HFFc6 (cell line): ENCODE measurements around the gene XXYLT1. TPM values are rescaled to one million over a fixed set of nuclear protein-coding genes. Genes with fewer than 3 reads are reported as not detected.

Experiments
- DNase-seq: peaks from one replicate; pipeline ENCODE4 v3.0.0-alpha.2; 2018
- H3K27ac Mint-ChIP-seq: 2 replicates; pipeline ENCODE4 v1.8.0; 2020; ENCODE audit warnings: mild to moderate bottlenecking, mixed read lengths
- H3K27me3 Mint-ChIP-seq: 2 replicates; pipeline ENCODE4 v1.8.0; 2021; ENCODE audit warnings: mild to moderate bottlenecking, moderate library complexity, mixed read lengths; ENCODE audit not compliant: insufficient read depth
- H3K36me3 Mint-ChIP-seq: 2 replicates; pipeline ENCODE4 v1.8.0; 2021; ENCODE audit warnings: low read depth, mixed read lengths
- H3K4me1 Mint-ChIP-seq: 2 replicates; pipeline ENCODE4 v1.8.0; 2020; ENCODE audit warnings: low read depth, mixed read lengths
- H3K4me3 Mint-ChIP-seq: 2 replicates; pipeline ENCODE4 v1.8.0; 2020; ENCODE audit warnings: mild to moderate bottlenecking, moderate library complexity, mixed read lengths
- H3K9me3 Mint-ChIP-seq: 2 replicates; pipeline ENCODE4 v1.8.0; 2020; ENCODE audit warnings: mild to moderate bottlenecking, mixed read lengths
- total RNA-seq, 6 experiments: library from RNA; stranded (reverse); fragmentation: NEBNext Ultra II Directional; extraction: Animal tissue kit (Norgen Biotek cat#: 25700); gene quantifications; 2 replicates in 1 of 6; 3 replicates in 5 of 6; pipeline ENCODE4 v1.2.3, GENCODE V29; 2021
- TF ChIP-seq, protein P1 (sequence below): fragments of 200-600 bp; sonication (generic); IDR thresholded peaks from 2 replicates; pipeline ENCODE4 v1.5.0; 2021; ENCODE audit warnings: antibody characterized with exemption, mild to moderate bottlenecking

The XXYLT1 gene
- total RNA-seq, 6 experiments from 2014 or later, result 16.9 to 24.2 (median 18.3) TPM

- TF ChIP-seq, protein P1, sequence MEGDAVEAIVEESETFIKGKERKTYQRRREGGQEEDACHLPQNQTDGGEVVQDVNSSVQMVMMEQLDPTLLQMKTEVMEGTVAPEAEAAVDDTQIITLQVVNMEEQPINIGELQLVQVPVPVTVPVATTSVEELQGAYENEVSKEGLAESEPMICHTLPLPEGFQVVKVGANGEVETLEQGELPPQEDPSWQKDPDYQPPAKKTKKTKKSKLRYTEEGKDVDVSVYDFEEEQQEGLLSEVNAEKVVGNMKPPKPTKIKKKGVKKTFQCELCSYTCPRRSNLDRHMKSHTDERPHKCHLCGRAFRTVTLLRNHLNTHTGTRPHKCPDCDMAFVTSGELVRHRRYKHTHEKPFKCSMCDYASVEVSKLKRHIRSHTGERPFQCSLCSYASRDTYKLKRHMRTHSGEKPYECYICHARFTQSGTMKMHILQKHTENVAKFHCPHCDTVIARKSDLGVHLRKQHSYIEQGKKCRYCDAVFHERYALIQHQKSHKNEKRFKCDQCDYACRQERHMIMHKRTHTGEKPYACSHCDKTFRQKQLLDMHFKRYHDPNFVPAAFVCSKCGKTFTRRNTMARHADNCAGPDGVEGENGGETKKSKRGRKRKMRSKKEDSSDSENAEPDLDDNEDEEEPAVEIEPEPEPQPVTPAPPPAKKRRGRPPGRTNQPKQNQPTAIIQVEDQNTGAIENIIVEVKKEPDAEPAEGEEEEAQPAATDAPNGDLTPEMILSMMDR, result no peak
- DNase-seq, result no peak
- H3K4me3 Mint-ChIP-seq, result no peak overlapping the region
- no peaks in the 10 kb centered on the region for H3K36me3 Mint-ChIP-seq
- H3K27ac Mint-ChIP-seq, result no peak overlapping the region
- H3K9me3 Mint-ChIP-seq, result no peaks in the 10 kb centered on the region
- no peaks in the 10 kb centered on the region for H3K4me1 Mint-ChIP-seq
- H3K27me3 Mint-ChIP-seq, result peaks cover 16% of the 10 kb centered on the region
Observed at GRCh38 chr3:195045481-195046210, 225.3 kb downstream of the XXYLT1 start.

GRCh38 chr3:195044411-195044810 lies 226.5 kb downstream of the XXYLT1 start:
- TF ChIP-seq, protein P1, result no peak
- Mint-ChIP-seq H3K27me3 (peaks cover 15% of the 10 kb centered on the region), H3K4me1 (no peaks in the 10 kb centered on the region), H3K9me3 (no peaks in the 10 kb centered on the region), H3K27ac (no peak overlapping the region), H3K36me3 (no peaks in the 10 kb centered on the region), H3K4me3 (no peak overlapping the region)
- no peak for DNase-seq

DNA sequence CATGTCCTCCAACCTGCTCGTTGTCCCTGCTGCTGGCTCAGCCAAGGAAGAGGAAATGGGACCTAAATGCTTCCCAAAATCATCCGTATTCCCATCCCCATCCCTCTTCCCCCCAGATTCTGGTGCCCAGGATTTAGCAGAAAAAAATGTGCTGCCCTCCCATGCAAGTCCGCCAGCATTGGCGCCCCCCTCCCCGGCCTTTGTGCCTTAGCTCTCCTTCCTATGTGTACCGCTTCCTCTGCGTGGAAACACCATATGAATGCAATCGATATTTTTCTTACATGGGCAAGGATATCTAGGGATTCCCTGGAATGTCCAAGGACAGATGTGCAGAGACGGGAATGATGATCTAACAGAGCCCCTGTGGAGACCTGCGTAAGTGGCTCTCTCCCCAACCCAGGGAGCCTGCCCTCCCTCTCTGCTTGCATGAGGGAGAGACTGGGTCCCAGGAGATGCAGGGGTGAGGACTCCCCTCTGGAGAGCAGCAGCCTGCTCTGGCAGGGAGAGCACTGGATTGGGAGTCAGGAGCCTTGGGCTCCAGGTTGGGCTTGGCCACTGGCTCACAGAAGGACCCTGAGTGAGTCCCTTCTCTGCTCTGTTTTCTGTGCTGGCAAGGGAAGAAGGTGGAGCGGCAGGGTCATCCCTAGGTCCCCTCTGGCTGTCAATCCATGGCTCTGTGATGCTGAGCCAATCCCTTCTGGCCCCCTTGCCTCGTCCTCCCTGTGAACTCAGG lies 227.2 kb downstream of the XXYLT1 start:
- TF ChIP-seq, protein P1, result no peak
- H3K36me3 Mint-ChIP-seq, result no peaks in the 10 kb centered on the region
- no peak overlapping the region for H3K4me3 Mint-ChIP-seq
- peaks cover 19% of the 10 kb centered on the region for H3K27me3 Mint-ChIP-seq
- no peak for DNase-seq
- no peaks in the 10 kb centered on the region for H3K4me1 Mint-ChIP-seq
- H3K9me3 Mint-ChIP-seq, result no peaks in the 10 kb centered on the region
- H3K27ac Mint-ChIP-seq, result no peak overlapping the region

- Mint-ChIP-seq H3K27ac (no peak overlapping the region), H3K4me3 (no peak overlapping the region), H3K36me3 (no peaks in the 10 kb centered on the region), H3K4me1 (no peaks in the 10 kb centered on the region), H3K9me3 (no peaks in the 10 kb centered on the region; the same call in 1 of the 2 replicates), H3K27me3 (peaks cover 24% of the 10 kb centered on the region)
- DNase-seq, result no peak
- TF ChIP-seq, protein P1, result no peak
Observed at GRCh38 chr3:195042743-195043606, 228.0 kb downstream of the XXYLT1 start.

GRCh38 chr3:195041871-195042742 lies 228.9 kb downstream of the XXYLT1 start:
- Mint-ChIP-seq H3K36me3 (no peaks in the 10 kb centered on the region), H3K27ac (no peak overlapping the region), H3K27me3 (peaks cover 26% of the 10 kb centered on the region), H3K9me3 (no peaks in the 10 kb centered on the region; the same call in 1 of the 2 replicates), H3K4me3 (no peak overlapping the region), H3K4me1 (no peaks in the 10 kb centered on the region)
- TF ChIP-seq, protein P1, result no peak
- no peak for DNase-seq
